Kidney (tissue), 14 donors: ENCODE data around the gene DDAH2. TPM values are rescaled to one million over a fixed set of nuclear protein-coding genes. Genes with fewer than 3 reads are reported as not detected.

Experiments used
- DNase-seq, 5 donors: peaks; one replicate each; pipeline ENCODE4 v3.0.0-alpha.2; 2013 to 2020
- FAIRE-seq: peaks from 2 replicates; lab custom pipeline; 2012; peaks lifted over from hg19 to GRCh38; lab: Jason Lieb, UNC
- H3K27ac ChIP-seq, 2 donors: one replicate each; pipeline ENCODE4 v1.7.0; 2013; ENCODE audit warnings: low read depth in 2 of 2, low read length in 2 of 2, inconsistent platforms in 1 of 2
- H3K27me3 ChIP-seq: one replicate; pipeline ENCODE4 v1.7.1; 2013; ENCODE audit warnings: low read length, inconsistent platforms; ENCODE audit not compliant: control insufficient read depth, insufficient read depth
- H3K36me3 ChIP-seq, 3 donors: one replicate each; pipeline versions ENCODE4 v1.7.0 to v1.7.1; 2013; ENCODE audit warnings: low read length in 3 of 3, control low read depth in 1 of 3, inconsistent platforms in 1 of 3; ENCODE audit not compliant: insufficient read depth in 3 of 3, control insufficient read depth in 2 of 3
- H3K4me1 ChIP-seq, 3 donors: one replicate each; pipeline versions ENCODE4 v1.7.0 to v1.7.1; 2013; ENCODE audit warnings: low read length in 3 of 3, inconsistent platforms in 1 of 3, low read depth in 1 of 3; ENCODE audit not compliant: control insufficient read depth in 2 of 3, insufficient read depth in 2 of 3
- H3K4me3 ChIP-seq, 3 donors: one replicate each; pipeline versions ENCODE4 v1.7.0 to v1.8.1; 2013; ENCODE audit warnings: low read length in 3 of 3, control low read depth in 1 of 3, inconsistent platforms in 1 of 3
- H3K9ac ChIP-seq, 3 donors: one replicate each; pipeline versions ENCODE4 v1.7.0 to v1.7.1; 2013; ENCODE audit warnings: low read length in 3 of 3, control low read depth in 1 of 3, inconsistent platforms in 1 of 3
- H3K9me3 ChIP-seq, 3 donors: one replicate each; pipeline versions ENCODE4 v1.7.0 to v1.7.1; 2013; ENCODE audit warnings: low read length in 3 of 3, control low read depth in 1 of 3, inconsistent platforms in 1 of 3; ENCODE audit not compliant: control insufficient read depth in 2 of 3, insufficient read depth in 1 of 3
- intact Hi-C: fragments of 100-400 bp; cut with DNase I; formaldehyde crosslinking; loops from one replicate; pipeline ENCODE4 v1.11.1; 2022
- polyA plus RNA-seq: library from polyadenylated mRNA; stranded (reverse); fragments of 350-450 nt; fragmentation: Illumina TruSeq; extraction: RNeasy Lipid Tissue Mini Kit (QIAGEN cat#74804); gene quantifications from one replicate; pipeline ENCODE4 v1.2.3, GENCODE V29; 2014; ENCODE audit warnings: low read depth, low replicate concordance; ENCODE audit not compliant: insufficient read depth
- total RNA-seq: library from RNA; stranded (reverse); fragmentation: NEBNext Ultra II Directional; extraction: Animal tissue kit (Norgen Biotek cat#: 25700); gene quantifications from one replicate; pipeline ENCODE4 v1.2.1, GENCODE V29; 2021
- TF ChIP-seq, protein P1 (sequence below): IDR thresholded peaks from 3 replicates; pipeline ENCODE4 v1.5.1; 2012; ENCODE audit warnings: mild to moderate bottlenecking, moderate library complexity, borderline replicate concordance; ENCODE audit not compliant: insufficient read depth; ENCODE audit errors: extremely low read depth
- donor health status: control.
- donor health status: control.
- donor health status: control.
- donor health status: control.
- donor health status: control.
- donor health status: DM: yes; HTN: yes; CAD: no.
- donor health status: Normal renal cell carcinoma (clear cell type).

The DDAH2 gene
- total and polyA plus RNA-seq, 2 donors from 2014 or later: 98.9 to 147 TPM

DNA sequence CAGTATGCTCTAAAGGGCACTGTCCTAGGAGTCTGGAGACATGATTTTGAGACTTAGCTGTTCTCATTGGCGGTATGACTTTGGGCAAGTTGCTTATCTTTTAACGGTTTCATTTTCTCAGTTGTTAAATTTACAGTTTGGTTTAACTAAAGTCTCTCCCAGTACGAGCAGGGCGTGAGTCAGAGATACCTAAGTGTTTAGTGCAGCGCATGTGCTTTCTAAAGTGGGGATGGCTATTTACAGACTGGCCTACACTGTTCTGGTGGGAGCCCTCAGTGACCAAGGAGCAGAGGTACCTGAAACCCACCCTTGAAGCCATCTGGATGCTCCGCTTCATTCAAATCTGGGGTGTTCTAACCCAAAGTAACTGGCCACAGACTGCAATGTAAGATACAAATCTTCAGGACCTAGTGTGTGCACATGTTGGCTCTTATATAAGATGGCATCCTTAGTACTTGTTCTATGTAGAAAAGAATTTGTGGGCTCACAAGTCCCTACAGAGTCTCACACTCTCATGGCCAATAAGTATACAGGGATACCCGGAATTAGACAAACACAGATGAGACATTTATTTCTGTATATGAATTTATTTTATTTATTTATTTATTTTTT is 21.4 kb upstream of the DDAH2 start:
- TF ChIP-seq, protein P1, sequence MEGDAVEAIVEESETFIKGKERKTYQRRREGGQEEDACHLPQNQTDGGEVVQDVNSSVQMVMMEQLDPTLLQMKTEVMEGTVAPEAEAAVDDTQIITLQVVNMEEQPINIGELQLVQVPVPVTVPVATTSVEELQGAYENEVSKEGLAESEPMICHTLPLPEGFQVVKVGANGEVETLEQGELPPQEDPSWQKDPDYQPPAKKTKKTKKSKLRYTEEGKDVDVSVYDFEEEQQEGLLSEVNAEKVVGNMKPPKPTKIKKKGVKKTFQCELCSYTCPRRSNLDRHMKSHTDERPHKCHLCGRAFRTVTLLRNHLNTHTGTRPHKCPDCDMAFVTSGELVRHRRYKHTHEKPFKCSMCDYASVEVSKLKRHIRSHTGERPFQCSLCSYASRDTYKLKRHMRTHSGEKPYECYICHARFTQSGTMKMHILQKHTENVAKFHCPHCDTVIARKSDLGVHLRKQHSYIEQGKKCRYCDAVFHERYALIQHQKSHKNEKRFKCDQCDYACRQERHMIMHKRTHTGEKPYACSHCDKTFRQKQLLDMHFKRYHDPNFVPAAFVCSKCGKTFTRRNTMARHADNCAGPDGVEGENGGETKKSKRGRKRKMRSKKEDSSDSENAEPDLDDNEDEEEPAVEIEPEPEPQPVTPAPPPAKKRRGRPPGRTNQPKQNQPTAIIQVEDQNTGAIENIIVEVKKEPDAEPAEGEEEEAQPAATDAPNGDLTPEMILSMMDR: no peak
- Histone ChIP-seq H3K27me3 (no peaks in the 10 kb centered on the region), H3K27ac (no peak overlapping the region), H3K4me3 (no peak overlapping the region), H3K9ac (no peak overlapping the region), H3K4me1 (no peaks in the 10 kb centered on the region), H3K9me3 (no peaks in the 10 kb centered on the region), H3K36me3 (peaks cover 0 to 3% (median 3%) of the 10 kb centered on the region in 3 donors)
- intact Hi-C loops: no loop called here
- peak in 1 of 5 donors; percentile 2 for DNase-seq
- FAIRE-seq: no peak

DNA sequence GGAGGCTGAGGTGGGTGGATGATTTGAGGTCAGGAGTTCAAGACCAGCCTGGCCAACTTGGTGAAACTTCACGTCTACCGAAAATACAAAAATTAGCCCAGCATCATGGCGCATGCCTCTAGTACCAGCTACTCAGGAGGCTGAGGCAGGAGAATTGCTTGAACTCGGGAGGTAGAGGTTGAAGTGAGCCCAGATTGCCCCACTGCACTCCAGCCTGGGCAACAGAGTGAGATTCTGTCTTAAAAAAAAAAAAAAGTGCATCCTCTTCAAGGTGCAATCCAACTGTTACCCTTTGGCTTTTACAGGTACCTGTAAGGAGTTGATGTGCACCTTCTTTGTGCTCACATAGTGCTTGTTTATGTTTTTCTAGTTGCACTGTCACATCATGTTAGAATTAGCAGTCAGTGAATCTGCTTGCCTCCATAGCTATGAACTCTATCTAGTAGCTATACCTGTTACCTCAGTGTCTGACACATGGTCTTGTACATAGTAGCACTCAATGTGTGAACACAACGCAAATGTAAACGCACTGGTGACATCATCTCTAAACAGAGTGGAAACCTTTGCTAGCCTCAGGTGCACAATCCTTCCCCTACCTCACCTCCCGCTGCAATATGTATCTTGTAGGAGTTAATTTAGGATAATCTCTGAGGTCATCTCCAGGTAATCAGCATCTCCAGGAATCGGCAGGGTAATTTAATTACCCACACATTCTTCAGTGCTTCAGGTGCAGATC is 20.4 kb upstream of the DDAH2 start:
- no peak for DNase-seq
- Histone ChIP-seq H3K36me3 (peaks cover 0 to 3% (median 3%) of the 10 kb centered on the region in 3 donors), H3K4me3 (no peak overlapping the region), H3K27me3 (no peaks in the 10 kb centered on the region), H3K9me3 (no peaks in the 10 kb centered on the region), H3K4me1 (no peaks in the 10 kb centered on the region), H3K9ac (no peak overlapping the region), H3K27ac (no peak overlapping the region)
- TF ChIP-seq, protein P1: no peak
- intact Hi-C loops: no loop called here
- FAIRE-seq: no peak

DNA sequence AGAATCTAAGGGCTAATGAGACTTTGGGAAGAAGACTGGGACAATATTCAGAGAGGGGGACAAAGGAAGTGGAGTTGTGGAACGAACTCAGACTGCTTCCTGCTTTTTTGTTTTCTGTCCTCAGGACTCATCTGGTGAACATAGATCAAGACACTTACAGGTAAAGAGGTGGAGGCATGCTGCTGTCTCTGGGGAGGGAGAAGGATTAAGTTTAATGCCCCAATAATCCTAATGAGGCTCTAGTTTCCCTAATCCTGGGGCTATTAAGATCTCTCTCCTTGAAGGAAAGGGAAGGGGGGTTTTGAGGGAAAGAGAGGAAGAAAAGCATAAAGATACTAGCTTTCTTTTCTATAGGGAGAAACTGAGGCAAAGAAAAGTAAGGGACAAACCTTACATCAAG is 15.3 kb upstream of the DDAH2 start:
- intact Hi-C loops: no loop called here
- H3K27me3 ChIP-seq: no peaks in the 10 kb centered on the region
- DNase-seq (no peak), FAIRE-seq (no peak)
- H3K4me1 ChIP-seq: peaks cover 0 to 4% (median 4%) of the 10 kb centered on the region in 3 donors
- peaks cover 2 to 3% (median 3%) of the 10 kb centered on the region in 3 donors for H3K36me3 ChIP-seq
- TF ChIP-seq, protein P1: no peak
- no peak overlapping the region for H3K9ac ChIP-seq
- no peak overlapping the region for H3K27ac ChIP-seq
- no peak overlapping the region for H3K4me3 ChIP-seq
- H3K9me3 ChIP-seq: no peaks in the 10 kb centered on the region
